ENCODE data around the gene FCHSD2.

GRCh38 chr11:72826191-72826941 lies 315.8 kb downstream of the FCHSD2 start:
- TF ChIP-seq CTCF (conservative IDR thresholded peaks at IDR 0.05 in 1 of 2, IDR thresholded peaks at IDR 0.05 in 1 of 2; ENCODE audit: low read depth in 1 of 2, low read length in 2 of 2), result no peak
- no peak for TF ChIP-seq EZH2 (IDR thresholded peaks at IDR 0.05; ENCODE audit: low read length, missing control alignments)
